ENCODE results near the gene MCMBP.
"Not testable (repeated sequence)": the region's sequence is repeated elsewhere in the genome, so short reads cannot be mapped to it uniquely, and the experiment has no call there.

Gene MCMBP

DNA sequence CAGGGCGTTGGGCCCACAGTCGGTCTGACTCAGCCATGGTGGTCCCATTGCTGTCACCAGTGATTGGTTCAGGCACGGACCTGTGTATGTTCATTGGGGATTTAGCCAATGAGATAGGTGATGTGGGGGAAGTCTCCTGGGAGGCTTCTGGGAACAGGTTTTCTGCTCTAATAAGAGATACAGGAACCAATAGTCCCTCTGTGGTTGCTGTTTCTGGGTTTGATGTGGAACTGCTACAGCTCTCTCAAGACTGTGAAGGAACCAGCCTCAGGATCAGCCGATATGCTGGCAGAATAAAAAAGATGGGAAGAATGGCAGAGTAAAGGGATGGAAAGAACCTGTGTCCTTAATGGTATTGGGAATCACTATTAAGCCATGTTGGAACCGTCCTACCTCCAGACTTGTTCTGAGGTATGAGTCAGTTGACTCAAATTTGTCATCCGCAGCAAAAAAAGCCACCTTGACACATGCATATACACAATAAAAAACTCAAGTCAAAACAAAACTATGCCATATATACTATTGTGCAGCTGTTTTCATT lies 70.6 kb downstream of the MCMBP start:
- no peak overlapping the region for H3K4me2 ChIP-seq (ENCODE audit: low read depth, low read length, poor library complexity, severe bottlenecking)
- H3K9ac ChIP-seq (ENCODE audit: low read depth, low read length, poor library complexity, severe bottlenecking), result no peak overlapping the region
- no peaks in the 10 kb centered on the region for H3K9me3 ChIP-seq (ENCODE audit: insufficient read depth, low read depth, low read length)
- H3K4me1 ChIP-seq (ENCODE audit: insufficient read depth, low read length, poor library complexity, severe bottlenecking), result no peaks in the 10 kb centered on the region
- H3K27me3 ChIP-seq (ENCODE audit: insufficient read depth, low read length, poor library complexity, severe bottlenecking), result no peaks in the 10 kb centered on the region
- peaks cover 2% of the 10 kb centered on the region; the same call in 1 of the 2 replicates for H3K36me3 ChIP-seq (ENCODE audit: insufficient read depth, low read length)
- TF ChIP-seq, protein P1, sequence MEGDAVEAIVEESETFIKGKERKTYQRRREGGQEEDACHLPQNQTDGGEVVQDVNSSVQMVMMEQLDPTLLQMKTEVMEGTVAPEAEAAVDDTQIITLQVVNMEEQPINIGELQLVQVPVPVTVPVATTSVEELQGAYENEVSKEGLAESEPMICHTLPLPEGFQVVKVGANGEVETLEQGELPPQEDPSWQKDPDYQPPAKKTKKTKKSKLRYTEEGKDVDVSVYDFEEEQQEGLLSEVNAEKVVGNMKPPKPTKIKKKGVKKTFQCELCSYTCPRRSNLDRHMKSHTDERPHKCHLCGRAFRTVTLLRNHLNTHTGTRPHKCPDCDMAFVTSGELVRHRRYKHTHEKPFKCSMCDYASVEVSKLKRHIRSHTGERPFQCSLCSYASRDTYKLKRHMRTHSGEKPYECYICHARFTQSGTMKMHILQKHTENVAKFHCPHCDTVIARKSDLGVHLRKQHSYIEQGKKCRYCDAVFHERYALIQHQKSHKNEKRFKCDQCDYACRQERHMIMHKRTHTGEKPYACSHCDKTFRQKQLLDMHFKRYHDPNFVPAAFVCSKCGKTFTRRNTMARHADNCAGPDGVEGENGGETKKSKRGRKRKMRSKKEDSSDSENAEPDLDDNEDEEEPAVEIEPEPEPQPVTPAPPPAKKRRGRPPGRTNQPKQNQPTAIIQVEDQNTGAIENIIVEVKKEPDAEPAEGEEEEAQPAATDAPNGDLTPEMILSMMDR (conservative IDR thresholded peaks at IDR 0.05; ENCODE audit: low read length), result no peak
- no peak for TF ChIP-seq EZH2phosphoT487 (IDR thresholded peaks at IDR 0.05; ENCODE audit: borderline replicate concordance)
- no peaks in the 10 kb centered on the region for H3K79me2 ChIP-seq (ENCODE audit: insufficient read depth, low read length)
- H2AFZ ChIP-seq (ENCODE audit: low read length), result no peak overlapping the region
- no peaks in the 10 kb centered on the region for H3F3A ChIP-seq (ENCODE audit: low read depth)
- no peaks in the 10 kb centered on the region for H4K20me1 ChIP-seq (ENCODE audit: insufficient read depth, low read length, poor library complexity, severe bottlenecking)
- no peaks in the 10 kb centered on the region for H3K9me2 ChIP-seq (replicated peaks; ENCODE audit: low read depth, low read length)
- no peak overlapping the region for H3K4me3 ChIP-seq (ENCODE audit: low read length, poor library complexity, severe bottlenecking)

DNA sequence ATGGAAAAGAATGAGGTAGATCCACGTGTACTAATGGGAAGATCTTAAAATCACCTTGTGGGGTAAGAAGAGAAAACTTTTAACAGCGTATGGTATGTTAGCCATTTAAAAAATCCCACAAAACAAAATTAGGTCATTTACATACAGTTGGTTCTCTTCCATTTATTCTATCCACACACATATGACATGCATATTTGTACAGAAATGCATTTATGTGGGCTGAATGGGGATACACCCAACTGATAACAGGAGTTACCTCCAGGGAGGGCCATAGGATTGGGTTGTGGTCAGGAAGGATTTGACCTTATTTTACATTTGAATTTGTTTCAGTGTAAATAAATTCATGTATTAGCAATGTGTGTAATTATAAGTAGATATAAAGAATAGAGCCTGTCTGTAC lies 71.5 kb downstream of the MCMBP start:
- Histone ChIP-seq H3K4me2 (ENCODE audit: low read depth, low read length, poor library complexity, severe bottlenecking) (no peak overlapping the region), H3F3A (ENCODE audit: low read depth) (no peaks in the 10 kb centered on the region), H3K9ac (ENCODE audit: low read depth, low read length, poor library complexity, severe bottlenecking) (no peak overlapping the region), H4K20me1 (ENCODE audit: insufficient read depth, low read length, poor library complexity, severe bottlenecking) (no peaks in the 10 kb centered on the region), H3K9me3 (ENCODE audit: insufficient read depth, low read depth, low read length) (no peaks in the 10 kb centered on the region), H3K4me1 (ENCODE audit: insufficient read depth, low read length, poor library complexity, severe bottlenecking) (no peaks in the 10 kb centered on the region), H3K79me2 (ENCODE audit: insufficient read depth, low read length) (no peaks in the 10 kb centered on the region), H3K36me3 (ENCODE audit: insufficient read depth, low read length) (peaks cover 8% of the 10 kb centered on the region; the same call in 1 of the 2 replicates), H3K4me3 (ENCODE audit: low read length, poor library complexity, severe bottlenecking) (no peak overlapping the region), H3K27me3 (ENCODE audit: insufficient read depth, low read length, poor library complexity, severe bottlenecking) (no peaks in the 10 kb centered on the region), H3K9me2 (replicated peaks; ENCODE audit: low read depth, low read length) (no peaks in the 10 kb centered on the region), H2AFZ (ENCODE audit: low read length) (no peak overlapping the region)
- TF ChIP-seq, protein P1 (conservative IDR thresholded peaks at IDR 0.05; ENCODE audit: low read length), result no peak
- no peak for TF ChIP-seq EZH2phosphoT487 (IDR thresholded peaks at IDR 0.05; ENCODE audit: borderline replicate concordance)

DNA sequence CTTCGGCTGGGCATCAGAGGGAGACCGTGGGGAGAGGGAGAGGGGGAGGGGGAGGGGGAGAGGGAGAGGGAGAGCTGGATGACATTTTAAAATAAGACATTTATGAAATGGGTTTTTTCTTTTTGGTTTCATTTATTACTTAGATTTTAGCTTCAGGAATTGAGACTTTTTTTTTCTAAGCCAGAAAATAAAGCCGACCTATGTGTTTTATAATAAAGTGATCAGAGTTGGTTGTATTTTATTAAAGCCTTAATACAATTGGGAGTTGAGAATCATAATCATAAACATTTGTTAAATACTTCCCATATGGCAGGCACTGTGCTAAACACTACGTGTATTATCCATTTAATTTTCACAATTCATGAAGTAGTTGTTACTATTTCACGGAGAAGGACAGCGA lies 76.6 kb downstream of the MCMBP start:
- TF ChIP-seq, protein P1 (conservative IDR thresholded peaks at IDR 0.05; ENCODE audit: low read length), result no peak
- no peak for TF ChIP-seq EZH2phosphoT487 (IDR thresholded peaks at IDR 0.05; ENCODE audit: borderline replicate concordance)
- no peak overlapping the region for H3K9ac ChIP-seq (ENCODE audit: low read depth, low read length, poor library complexity, severe bottlenecking)
- no peaks in the 10 kb centered on the region for H3K9me3 ChIP-seq (ENCODE audit: insufficient read depth, low read depth, low read length)
- no peak overlapping the region for H2AFZ ChIP-seq (ENCODE audit: low read length)
- H3K4me1 ChIP-seq (ENCODE audit: insufficient read depth, low read length, poor library complexity, severe bottlenecking), result no peaks in the 10 kb centered on the region
- no peaks in the 10 kb centered on the region for H4K20me1 ChIP-seq (ENCODE audit: insufficient read depth, low read length, poor library complexity, severe bottlenecking)
- no peaks in the 10 kb centered on the region for H3F3A ChIP-seq (ENCODE audit: low read depth)
- no peak overlapping the region for H3K4me2 ChIP-seq (ENCODE audit: low read depth, low read length, poor library complexity, severe bottlenecking)
- no peaks in the 10 kb centered on the region for H3K9me2 ChIP-seq (replicated peaks; ENCODE audit: low read depth, low read length)
- no peak overlapping the region for H3K4me3 ChIP-seq (ENCODE audit: low read length, poor library complexity, severe bottlenecking)
- no peaks in the 10 kb centered on the region for H3K79me2 ChIP-seq (ENCODE audit: insufficient read depth, low read length)
- H3K36me3 ChIP-seq (ENCODE audit: insufficient read depth, low read length), result peaks cover 8% of the 10 kb centered on the region; the same call in 1 of the 2 replicates
- no peaks in the 10 kb centered on the region for H3K27me3 ChIP-seq (ENCODE audit: insufficient read depth, low read length, poor library complexity, severe bottlenecking)

DNA sequence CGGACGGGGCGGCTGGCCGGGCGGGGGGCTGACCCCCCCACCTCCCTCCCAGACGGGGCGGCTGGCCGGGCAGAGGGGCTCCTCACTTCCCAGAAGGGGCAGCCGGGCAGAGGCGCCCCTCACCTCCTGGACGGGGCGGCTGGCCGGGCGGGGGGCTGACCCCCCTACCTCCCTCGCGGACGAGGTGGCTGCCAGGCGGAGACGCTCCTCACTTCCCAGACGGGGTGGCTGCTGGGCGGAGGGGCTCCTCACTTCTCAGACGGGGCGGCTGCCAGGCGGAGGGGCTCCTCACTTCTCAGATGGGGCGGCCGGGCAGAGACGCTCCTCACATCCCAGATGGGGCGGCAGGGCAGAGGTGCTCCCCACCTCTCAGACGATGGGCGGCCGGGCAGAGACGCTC lies 77.5 kb downstream of the MCMBP start:
- H3F3A ChIP-seq (ENCODE audit: low read depth); H3K9ac ChIP-seq (ENCODE audit: low read depth, low read length, poor library complexity, severe bottlenecking); H3K79me2 ChIP-seq (ENCODE audit: insufficient read depth, low read length); H4K20me1 ChIP-seq (ENCODE audit: insufficient read depth, low read length, poor library complexity, severe bottlenecking); H2AFZ ChIP-seq (ENCODE audit: low read length); H3K9me2 ChIP-seq (replicated peaks; ENCODE audit: low read depth, low read length); H3K4me1 ChIP-seq (ENCODE audit: insufficient read depth, low read length, poor library complexity, severe bottlenecking); H3K27me3 ChIP-seq (ENCODE audit: insufficient read depth, low read length, poor library complexity, severe bottlenecking); H3K4me3 ChIP-seq (ENCODE audit: low read length, poor library complexity, severe bottlenecking); H3K36me3 ChIP-seq (ENCODE audit: insufficient read depth, low read length); H3K4me2 ChIP-seq (ENCODE audit: low read depth, low read length, poor library complexity, severe bottlenecking); H3K9me3 ChIP-seq (ENCODE audit: insufficient read depth, low read depth, low read length): not testable (repeated sequence)
